ENCODE results near the gene TFCP2. TPM values are rescaled to one million over a fixed set of nuclear protein-coding genes. Genes with fewer than 3 reads are reported as not detected.

TFCP2 gene
- total RNA-seq, 2 donors from 2014 or later, result 44.1 to 47.2 TPM

GRCh38 chr12:51152953-51153352 is 20.0 kb downstream of the TFCP2 start:
- TF ChIP-seq, protein P1, sequence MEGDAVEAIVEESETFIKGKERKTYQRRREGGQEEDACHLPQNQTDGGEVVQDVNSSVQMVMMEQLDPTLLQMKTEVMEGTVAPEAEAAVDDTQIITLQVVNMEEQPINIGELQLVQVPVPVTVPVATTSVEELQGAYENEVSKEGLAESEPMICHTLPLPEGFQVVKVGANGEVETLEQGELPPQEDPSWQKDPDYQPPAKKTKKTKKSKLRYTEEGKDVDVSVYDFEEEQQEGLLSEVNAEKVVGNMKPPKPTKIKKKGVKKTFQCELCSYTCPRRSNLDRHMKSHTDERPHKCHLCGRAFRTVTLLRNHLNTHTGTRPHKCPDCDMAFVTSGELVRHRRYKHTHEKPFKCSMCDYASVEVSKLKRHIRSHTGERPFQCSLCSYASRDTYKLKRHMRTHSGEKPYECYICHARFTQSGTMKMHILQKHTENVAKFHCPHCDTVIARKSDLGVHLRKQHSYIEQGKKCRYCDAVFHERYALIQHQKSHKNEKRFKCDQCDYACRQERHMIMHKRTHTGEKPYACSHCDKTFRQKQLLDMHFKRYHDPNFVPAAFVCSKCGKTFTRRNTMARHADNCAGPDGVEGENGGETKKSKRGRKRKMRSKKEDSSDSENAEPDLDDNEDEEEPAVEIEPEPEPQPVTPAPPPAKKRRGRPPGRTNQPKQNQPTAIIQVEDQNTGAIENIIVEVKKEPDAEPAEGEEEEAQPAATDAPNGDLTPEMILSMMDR (conservative IDR thresholded peaks at IDR 0.05), result no peak
- H3K36me3 Mint-ChIP-seq (ENCODE audit: low read depth), result no peaks in the 10 kb centered on the region
- no peaks in the 10 kb centered on the region for H3K4me1 ChIP-seq (ENCODE audit: control insufficient read depth, insufficient read depth, low read length)
- no peaks in the 10 kb centered on the region for H3K4me1 Mint-ChIP-seq
- no peaks in the 10 kb centered on the region for H3K9me3 ChIP-seq (ENCODE audit: control insufficient read depth, low read length)
- H3K27me3 ChIP-seq (ENCODE audit: control insufficient read depth, insufficient read depth, low read length, poor library complexity, severe bottlenecking), result no peaks in the 10 kb centered on the region
- H3K9ac ChIP-seq (ENCODE audit: extremely low read depth, low read length, poor library complexity, severe bottlenecking), result no peak overlapping the region
- no peak overlapping the region for H3K27ac ChIP-seq (ENCODE audit: low read depth, low read length)
- DNase-seq, result no peak
- no peaks in the 10 kb centered on the region for H3K36me3 ChIP-seq (ENCODE audit: control insufficient read depth, insufficient read depth, low read length)
- no peaks in the 10 kb centered on the region for H3K27me3 Mint-ChIP-seq (ENCODE audit: insufficient read depth)
- no peaks in the 10 kb centered on the region for H3K9me3 Mint-ChIP-seq
- H3K4me3 ChIP-seq (ENCODE audit: low read length), result no peak overlapping the region
- no peak overlapping the region for H3K27ac Mint-ChIP-seq
- H3K4me3 Mint-ChIP-seq, result no peak overlapping the region
- WGBS, 2 experiments (ENCODE audit: insufficient coverage in 1 of 2, insufficient read length in 1 of 2), result 100% methylated on average over 1 of the region's 1 CpG

DNA sequence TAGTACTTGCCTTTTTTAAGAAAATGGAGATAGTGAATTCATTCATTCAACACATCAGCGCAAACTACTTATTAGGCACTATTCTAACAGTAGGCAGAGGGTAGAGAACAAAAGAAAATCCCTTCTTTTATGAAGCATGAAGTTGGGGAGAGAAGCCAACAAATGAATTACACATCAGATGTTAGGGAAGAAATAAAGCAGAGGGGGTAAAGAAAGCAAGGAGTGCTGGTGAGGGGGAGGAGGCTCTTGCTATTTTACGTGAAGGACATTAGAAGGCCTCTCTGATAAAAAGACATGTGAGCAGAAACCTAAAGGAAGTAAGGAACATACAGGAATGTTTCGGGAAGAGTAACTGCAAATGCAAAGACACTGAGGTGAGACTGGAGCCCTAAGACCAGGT is 22.2 kb downstream of the TFCP2 start:
- no peaks in the 10 kb centered on the region for H3K36me3 ChIP-seq (ENCODE audit: control insufficient read depth, insufficient read depth, low read length)
- no peaks in the 10 kb centered on the region for H3K36me3 Mint-ChIP-seq (ENCODE audit: low read depth)
- TF ChIP-seq, protein P1 (conservative IDR thresholded peaks at IDR 0.05), result no peak
- H3K9me3 ChIP-seq (ENCODE audit: control insufficient read depth, low read length), result no peaks in the 10 kb centered on the region
- no peaks in the 10 kb centered on the region for H3K4me1 ChIP-seq (ENCODE audit: control insufficient read depth, insufficient read depth, low read length)
- no peaks in the 10 kb centered on the region for H3K27me3 ChIP-seq (ENCODE audit: control insufficient read depth, insufficient read depth, low read length, poor library complexity, severe bottlenecking)
- no peak overlapping the region for H3K9ac ChIP-seq (ENCODE audit: extremely low read depth, low read length, poor library complexity, severe bottlenecking)
- H3K4me1 Mint-ChIP-seq, result peaks cover 8% of the 10 kb centered on the region
- H3K4me3 ChIP-seq (ENCODE audit: low read length), result no peak overlapping the region
- DNase-seq, result no peak
- WGBS, 2 experiments (ENCODE audit: insufficient coverage in 1 of 2, insufficient read length in 1 of 2), result 64 to 66% methylated on average over 2 of the region's 3 CpGs
- peak overlapping the region; percentile 8 for H3K27ac Mint-ChIP-seq
- H3K9me3 Mint-ChIP-seq, result no peaks in the 10 kb centered on the region
- no peak overlapping the region for H3K4me3 Mint-ChIP-seq
- H3K27ac ChIP-seq (ENCODE audit: low read depth, low read length), result no peak overlapping the region
- H3K27me3 Mint-ChIP-seq (ENCODE audit: insufficient read depth), result no peaks in the 10 kb centered on the region

- H3K9me3 Mint-ChIP-seq, result peaks cover 2% of the 10 kb centered on the region
- TF ChIP-seq, protein P1 (conservative IDR thresholded peaks at IDR 0.05), result no peak
- H3K27ac ChIP-seq (ENCODE audit: low read depth, low read length), result no peak overlapping the region
- H3K4me1 Mint-ChIP-seq, result peaks cover 8% of the 10 kb centered on the region
- no peaks in the 10 kb centered on the region for H3K4me1 ChIP-seq (ENCODE audit: control insufficient read depth, insufficient read depth, low read length)
- H3K27me3 ChIP-seq (ENCODE audit: control insufficient read depth, insufficient read depth, low read length, poor library complexity, severe bottlenecking), result no peaks in the 10 kb centered on the region
- no peak overlapping the region for H3K4me3 ChIP-seq (ENCODE audit: low read length)
- H3K36me3 ChIP-seq (ENCODE audit: control insufficient read depth, insufficient read depth, low read length), result no peaks in the 10 kb centered on the region
- WGBS, 2 experiments (ENCODE audit: insufficient coverage in 1 of 2, insufficient read length in 1 of 2), result 84 to 88% methylated on average over 1 of the region's 1 CpG
- H3K9ac ChIP-seq (ENCODE audit: extremely low read depth, low read length, poor library complexity, severe bottlenecking), result no peak overlapping the region
- H3K27me3 Mint-ChIP-seq (ENCODE audit: insufficient read depth), result no peaks in the 10 kb centered on the region
- H3K4me3 Mint-ChIP-seq, result no peak overlapping the region
- no peak for DNase-seq
- H3K9me3 ChIP-seq (ENCODE audit: control insufficient read depth, low read length), result no peaks in the 10 kb centered on the region
- peaks cover 8% of the 10 kb centered on the region for H3K36me3 Mint-ChIP-seq (ENCODE audit: low read depth)
- H3K27ac Mint-ChIP-seq, result peak overlapping the region; percentile 4
Measured at GRCh38 chr12:51147309-51147708, 25.6 kb downstream of the TFCP2 start.

All from endodermal cell (in vitro differentiated cells).